CD14-positive monocyte (primary cell): ENCODE measurements around the gene PRC1. TPM values are rescaled to one million over a fixed set of nuclear protein-coding genes. Genes with fewer than 3 reads are reported as not detected.

Experiments used
- DNase-seq, 3 donors: peaks; one replicate each; pipeline ENCODE4 v3.0.0-alpha.2; 2011 to 2022
- H2AFZ ChIP-seq: 2 replicates; pipeline ENCODE4 v1.6.0; 2012; ENCODE audit warnings: mild to moderate bottlenecking, low read depth, low read length, inconsistent platforms; ENCODE audit not compliant: insufficient read depth, poor library complexity, severe bottlenecking
- H3K27ac ChIP-seq, 2 donors: 1 replicate in 1 of 2; 2 replicates in 1 of 2; pipeline ENCODE4 v1.5.1; 2012 to 2013; ENCODE audit warnings: low read length in 2 of 2, control low read depth in 1 of 2, inconsistent platforms in 1 of 2, low read depth in 1 of 2, mild to moderate bottlenecking in 1 of 2
- H3K27me3 ChIP-seq, 2 donors: one replicate each; pipeline versions ENCODE4 v1.6.0 to v1.6.1; 2011 to 2013; ENCODE audit warnings: low read length in 2 of 2; ENCODE audit not compliant: control insufficient read depth in 2 of 2, insufficient read depth in 2 of 2
- H3K36me3 ChIP-seq, 2 donors: replicated peaks in 1 of 2; 1 replicate in 1 of 2; 2 replicates in 1 of 2; pipeline versions ENCODE4 v1.5.1 to v1.6.1; 2012 to 2013; ENCODE audit warnings: low read length in 2 of 2, control low read depth in 1 of 2, inconsistent platforms in 1 of 2, mild to moderate bottlenecking in 1 of 2; ENCODE audit not compliant: insufficient read depth in 2 of 2, control insufficient read depth in 1 of 2
- H3K4me1 ChIP-seq, 2 donors: 1 replicate in 1 of 2; 2 replicates in 1 of 2; pipeline versions ENCODE4 v1.5.1 to v1.6.1; 2012 to 2013; ENCODE audit warnings: low read length in 2 of 2, control low read depth in 1 of 2, inconsistent platforms in 1 of 2, mild to moderate bottlenecking in 1 of 2, moderate library complexity in 1 of 2; ENCODE audit not compliant: insufficient read depth in 2 of 2, control insufficient read depth in 1 of 2
- H3K4me2 ChIP-seq: replicated peaks from 2 replicates; pipeline ENCODE3; 2012; ENCODE audit warnings: low read length, moderate library complexity, mild to moderate bottlenecking; ENCODE audit not compliant: poor library complexity, severe bottlenecking; ENCODE audit errors: extremely low read depth
- H3K4me3 ChIP-seq, 3 experiments: fragments of 200-600 bp in 1 of 3; sonication (generic) in 1 of 3; replicated peaks in 1 of 3; 1 replicate in 2 of 3; 2 replicates in 1 of 3; pipeline ENCODE4 v1.5.1; 2011 to 2013; ENCODE audit warnings: low read length in 3 of 3, mild to moderate bottlenecking in 3 of 3, control low read depth in 2 of 3, low read depth in 2 of 3, inconsistent platforms in 1 of 3, moderate library complexity in 1 of 3
- H3K79me2 ChIP-seq: 2 replicates; pipeline ENCODE4 v1.6.0; 2012; ENCODE audit warnings: mild to moderate bottlenecking, control low read depth, inconsistent platforms, low read length, moderate library complexity; ENCODE audit not compliant: insufficient read depth
- H3K9ac ChIP-seq: 2 replicates; pipeline ENCODE4 v1.6.0; 2017; ENCODE audit warnings: low read length, mild to moderate bottlenecking; ENCODE audit not compliant: insufficient read depth, poor library complexity, severe bottlenecking
- H3K9me3 ChIP-seq, 2 donors: replicated peaks in 1 of 2; 1 replicate in 1 of 2; 2 replicates in 1 of 2; pipeline versions ENCODE4 v1.5.1 to v1.6.1; 2012 to 2013; ENCODE audit warnings: low read length in 2 of 2, control low read depth in 1 of 2; ENCODE audit not compliant: control insufficient read depth in 1 of 2, insufficient read depth in 1 of 2
- H4K20me1 ChIP-seq: 2 replicates; pipeline ENCODE4 v1.6.0; 2012; ENCODE audit warnings: mild to moderate bottlenecking, low read length, control low read depth, moderate library complexity; ENCODE audit not compliant: insufficient read depth
- H3K27ac Mint-ChIP-seq, 7 donors: one replicate each; pipeline ENCODE4 v1.8.0; 2020; ENCODE audit warnings: mild to moderate bottlenecking in 7 of 7, mixed read lengths in 7 of 7, moderate library complexity in 6 of 7, inconsistent platforms in 2 of 7
- H3K27me3 Mint-ChIP-seq, 3 donors: one replicate each; pipeline ENCODE4 v1.8.0; 2021 to 2022; ENCODE audit warnings: low read depth in 3 of 3, mild to moderate bottlenecking in 3 of 3, mixed read lengths in 3 of 3, moderate library complexity in 3 of 3, inconsistent platforms in 1 of 3
- H3K36me3 Mint-ChIP-seq, 2 donors: one replicate each; pipeline ENCODE4 v1.8.0; 2020; ENCODE audit warnings: mixed read lengths in 2 of 2, inconsistent platforms in 1 of 2, mild to moderate bottlenecking in 1 of 2
- H3K4me1 Mint-ChIP-seq: one replicate; pipeline ENCODE4 v1.8.0; 2020; ENCODE audit warnings: mild to moderate bottlenecking, mixed read lengths
- H3K4me3 Mint-ChIP-seq, 2 donors: one replicate each; pipeline ENCODE4 v1.8.0; 2020; ENCODE audit warnings: mild to moderate bottlenecking in 2 of 2, mixed read lengths in 2 of 2, moderate library complexity in 1 of 2
- H3K9me3 Mint-ChIP-seq, 7 donors: one replicate each; pipeline ENCODE4 v1.8.0; 2020 to 2022; ENCODE audit warnings: mixed read lengths in 7 of 7, mild to moderate bottlenecking in 6 of 7, moderate library complexity in 6 of 7, inconsistent platforms in 2 of 7
- CTCF ChIP-seq: fragments of 200-600 bp; IDR thresholded peaks from one replicate; pipeline ENCODE4 v1.8.0; 2022; ENCODE audit warnings: antibody characterized with exemption, mild to moderate bottlenecking
- WGBS: methylation state at CpG from one replicate; pipeline ENCODE4 v1.1.5; 2013; ENCODE audit warnings: missing lambda C conversion rate; ENCODE audit not compliant: insufficient coverage; 5-methylcytosine and 5-hydroxymethylcytosine counted together
- intact Hi-C, 2 donors: fragments of 100-400 bp; cut with micrococcal nuclease; formaldehyde crosslinking; loops; one replicate each; pipeline versions ENCODE4 v1.15.0 to v1.15.1; 2023
- polyA plus RNA-seq, 3 donors: library from polyadenylated mRNA; depleted of rRNA in 1 of 3; unstranded in 2 of 3; stranded (reverse) in 1 of 3; fragments of 300-500 nt in 2 of 3; fragments of >200 nt in 1 of 3; fragmentation: Illumina TruSeq in 2 of 3; gene quantifications; 1 replicate in 2 of 3; 2 replicates in 1 of 3; pipeline ENCODE4 v1.2.3, GENCODE V29; 2012 to 2021

Gene PRC1
- polyA plus RNA-seq, 3 donors, result 1.6 to 6.9 (median 2.0) TPM

GRCh38 chr15:91032919-91033803 is 38.8 kb upstream of the PRC1 start:
- Histone ChIP-seq H3K4me2 (no peak overlapping the region), H3K27ac (no peak overlapping the region), H3K9me3 (no peaks in the 10 kb centered on the region), H4K20me1 (no peaks in the 10 kb centered on the region), H2AFZ (peak overlapping the region; percentile 29), H3K79me2 (no peaks in the 10 kb centered on the region), H3K4me3 (no peak overlapping the region), H3K27me3 (no peaks in the 10 kb centered on the region), H3K4me1 (peaks cover 0 to 4% of the 10 kb centered on the region in 2 donors), H3K9ac (no peak overlapping the region), H3K36me3 (no peaks in the 10 kb centered on the region)
- Mint-ChIP-seq H3K4me1 (peaks cover 6% of the 10 kb centered on the region), H3K4me3 (peak overlapping the region in 1 of 2 donors; percentile 57), H3K9me3 (peaks cover 0 to 2% (median 0%) of the 10 kb centered on the region in 7 donors), H3K36me3 (no peaks in the 10 kb centered on the region), H3K27ac (peak overlapping the region in 1 of 7 donors; percentile 45), H3K27me3 (peaks cover 0 to 6% (median 2%) of the 10 kb centered on the region in 3 donors)
- intact Hi-C loops, result no loop called here
- WGBS, result 42% methylated on average over 10 of the region's 12 CpGs
- peak in 2 of 3 donors; percentile 36 to 40 for DNase-seq
- peak; percentile 79 for TF ChIP-seq CTCF

- H3K9me3 ChIP-seq, result no peaks in the 10 kb centered on the region
- H4K20me1 ChIP-seq, result no peaks in the 10 kb centered on the region
- WGBS, result 92% methylated on average over 10 of the region's 10 CpGs
- no peaks in the 10 kb centered on the region for H3K36me3 ChIP-seq
- H3K27ac ChIP-seq, result no peak overlapping the region
- no peak for DNase-seq
- no peaks in the 10 kb centered on the region for H3K79me2 ChIP-seq
- no peak overlapping the region for H3K4me3 Mint-ChIP-seq
- no peak overlapping the region for H3K9ac ChIP-seq
- TF ChIP-seq CTCF, result no peak
- H2AFZ ChIP-seq, result no peak overlapping the region
- H3K4me1 Mint-ChIP-seq, result peaks cover 6% of the 10 kb centered on the region
- peaks cover 0 to 2% (median 0%) of the 10 kb centered on the region in 7 donors for H3K9me3 Mint-ChIP-seq
- no peaks in the 10 kb centered on the region for H3K27me3 ChIP-seq
- no peak overlapping the region for H3K4me2 ChIP-seq
- no peak overlapping the region for H3K4me3 ChIP-seq
- peaks cover 0 to 3% (median 2%) of the 10 kb centered on the region in 3 donors for H3K27me3 Mint-ChIP-seq
- no peak overlapping the region for H3K27ac Mint-ChIP-seq
- H3K4me1 ChIP-seq, result peaks cover 0 to 4% of the 10 kb centered on the region in 2 donors
- intact Hi-C loops, result no loop called here
- H3K36me3 Mint-ChIP-seq, result no peaks in the 10 kb centered on the region
Observed at GRCh38 chr15:91031796-91032195, 37.5 kb upstream of the PRC1 start.
